Neutrophil (primary cell): ENCODE measurements around the gene MAP7D3.

ENCODE experiments used
- H3K27ac ChIP-seq: fragments of 200-600 bp; sonication (generic); 2 replicates; pipeline ENCODE4 v1.5.1; 2016; ENCODE audit warnings: mild to moderate bottlenecking, moderate library complexity
- H3K27me3 ChIP-seq: fragments of 200-600 bp; sonication (generic); 2 replicates; pipeline ENCODE4 v1.6.0; 2016; ENCODE audit warnings: mild to moderate bottlenecking
- H3K36me3 ChIP-seq: fragments of 200-600 bp; sonication (generic); 2 replicates; pipeline ENCODE4 v1.5.1; 2017
- H3K4me1 ChIP-seq, 2 experiments: fragments of 200-600 bp in 1 of 2; sonication (generic) in 1 of 2; 1 replicate in 1 of 2; 2 replicates in 1 of 2; pipeline versions ENCODE4 v1.5.1 to v1.6.1; 2013 to 2016; ENCODE audit warnings: low read depth in 1 of 2, low read length in 1 of 2, mild to moderate bottlenecking in 1 of 2, moderate library complexity in 1 of 2; ENCODE audit not compliant: control insufficient read depth in 1 of 2, insufficient read depth in 1 of 2
- H3K4me3 ChIP-seq, 2 experiments: fragments of 200-600 bp in 1 of 2; sonication (generic) in 1 of 2; 1 replicate in 1 of 2; 2 replicates in 1 of 2; pipeline ENCODE4 v1.5.1; 2013 to 2016; ENCODE audit warnings: low read depth in 1 of 2, low read length in 1 of 2, mild to moderate bottlenecking in 1 of 2, moderate library complexity in 1 of 2
- H3K9me3 ChIP-seq: fragments of 200-600 bp; sonication (generic); 2 replicates; pipeline ENCODE4 v1.5.1; 2016
- CTCF ChIP-seq: fragments of 200-600 bp; sonication (generic); IDR thresholded peaks from 2 replicates; pipeline ENCODE4 v1.5.1; 2016; ENCODE audit warnings: antibody characterized with exemption

The MAP7D3 gene

GRCh38 chrX:136196691-136197155 lies 54.5 kb downstream of the MAP7D3 start:
- H3K4me1 ChIP-seq: peaks cover 5 to 7% of the 10 kb centered on the region in 2 experiments
- H3K27ac ChIP-seq: no peak overlapping the region
- no peak for TF ChIP-seq CTCF
- no peaks in the 10 kb centered on the region for H3K36me3 ChIP-seq
- no peaks in the 10 kb centered on the region for H3K9me3 ChIP-seq
- no peaks in the 10 kb centered on the region for H3K27me3 ChIP-seq
- no peak overlapping the region for H3K4me3 ChIP-seq

GRCh38 chrX:136195247-136195646 lies 56.0 kb downstream of the MAP7D3 start:
- H3K4me1 ChIP-seq: peaks cover 5 to 7% of the 10 kb centered on the region in 2 experiments
- no peak for TF ChIP-seq CTCF
- H3K36me3 ChIP-seq: no peaks in the 10 kb centered on the region

GRCh38 chrX:136194536-136194935 lies 56.7 kb downstream of the MAP7D3 start:
- no peak for TF ChIP-seq CTCF

More at GRCh38 chrX:136195247-136195646, 56.0 kb downstream of the MAP7D3 start:
- Histone ChIP-seq H3K27ac (no peak overlapping the region), H3K27me3 (no peaks in the 10 kb centered on the region), H3K9me3 (no peaks in the 10 kb centered on the region), H3K4me3 (no peak overlapping the region)

GRCh38 chrX:136193771-136194170 lies 57.4 kb downstream of the MAP7D3 start:
- Histone ChIP-seq H3K9me3 (no peaks in the 10 kb centered on the region), H3K36me3 (no peaks in the 10 kb centered on the region), H3K4me3 (no peak overlapping the region), H3K27ac (no peak overlapping the region), H3K27me3 (no peaks in the 10 kb centered on the region), H3K4me1 (peaks cover 5 to 7% of the 10 kb centered on the region in 2 experiments)
- TF ChIP-seq CTCF: no peak

More at GRCh38 chrX:136194536-136194935, 56.7 kb downstream of the MAP7D3 start:
- no peaks in the 10 kb centered on the region for H3K36me3 ChIP-seq
- H3K4me1 ChIP-seq: peaks cover 5 to 7% of the 10 kb centered on the region in 2 experiments
- no peak overlapping the region for H3K27ac ChIP-seq
- H3K9me3 ChIP-seq: no peaks in the 10 kb centered on the region
- H3K4me3 ChIP-seq: no peak overlapping the region
- H3K27me3 ChIP-seq: no peaks in the 10 kb centered on the region

- Histone ChIP-seq H3K4me1 (peaks cover 5 to 7% of the 10 kb centered on the region in 2 experiments), H3K27me3 (no peaks in the 10 kb centered on the region), H3K27ac (no peak overlapping the region), H3K36me3 (no peaks in the 10 kb centered on the region), H3K4me3 (no peak overlapping the region), H3K9me3 (no peaks in the 10 kb centered on the region)
- TF ChIP-seq CTCF: no peak
Observed at GRCh38 chrX:136192839-136193414, 58.3 kb downstream of the MAP7D3 start.
